IPS-20b (cell line): ENCODE data around the gene RND2.
A peak's percentile ranks its signal among the peaks of the same experiment; 100 is the strongest.
"Not testable (repeated sequence)": the region's sequence is repeated elsewhere in the genome, so short reads cannot be mapped to it uniquely, and the experiment has no call there.

Experiments
- H3K27ac ChIP-seq: one replicate; pipeline ENCODE4 v1.5.1; 2013; ENCODE audit warnings: low read length
- H3K27me3 ChIP-seq: 2 replicates; pipeline ENCODE4 v1.6.1; 2013; ENCODE audit warnings: mild to moderate bottlenecking, low read length, inconsistent platforms; ENCODE audit not compliant: insufficient read depth
- H3K36me3 ChIP-seq: 2 replicates; pipeline ENCODE4 v1.6.1; 2013; ENCODE audit warnings: low read depth, mild to moderate bottlenecking, inconsistent platforms, low read length, moderate library complexity; ENCODE audit not compliant: insufficient read depth
- H3K4me1 ChIP-seq: 2 replicates; pipeline ENCODE4 v1.6.1; 2013; ENCODE audit warnings: mild to moderate bottlenecking, control low read depth, inconsistent platforms, low read length, moderate library complexity; ENCODE audit not compliant: insufficient read depth
- H3K4me3 ChIP-seq: 2 replicates; pipeline ENCODE4 v1.5.1; 2013; ENCODE audit warnings: mild to moderate bottlenecking, low read length, inconsistent platforms
- H3K9ac ChIP-seq: 2 replicates; pipeline ENCODE4 v1.6.1; 2013; ENCODE audit warnings: low read depth, mild to moderate bottlenecking, inconsistent platforms, low read length, moderate library complexity
- H3K9me3 ChIP-seq: 2 replicates; pipeline ENCODE4 v1.6.1; 2013; ENCODE audit warnings: mild to moderate bottlenecking, low read depth, low read length, inconsistent platforms; ENCODE audit not compliant: insufficient read depth

RND2 gene

GRCh38 chr17:43033948-43034881 lies 9.2 kb downstream of the RND2 start:
- Histone ChIP-seq H3K4me1 (peaks cover 30% of the 10 kb centered on the region), H3K9ac (peak overlapping the region; percentile 70; the same call in 1 of the 2 replicates), H3K27me3 (no peaks in the 10 kb centered on the region), H3K4me3 (peak overlapping the region; percentile 44), H3K9me3 (no peaks in the 10 kb centered on the region), H3K36me3 (peaks cover 1% of the 10 kb centered on the region; the same call in 1 of the 2 replicates), H3K27ac (peak overlapping the region; percentile 22)

GRCh38 chr17:43034894-43035293 lies 9.9 kb downstream of the RND2 start:
- Histone ChIP-seq H3K9me3 (no peaks in the 10 kb centered on the region), H3K27me3 (no peaks in the 10 kb centered on the region), H3K36me3 (no peaks in the 10 kb centered on the region), H3K9ac (peak overlapping the region; percentile 70; the same call in 1 of the 2 replicates), H3K4me3 (peak overlapping the region; percentile 44), H3K4me1 (peaks cover 32% of the 10 kb centered on the region), H3K27ac (no peak overlapping the region)

GRCh38 chr17:43039646-43040045 lies 14.6 kb downstream of the RND2 start:
- Histone ChIP-seq H3K4me1 (peaks cover 49% of the 10 kb centered on the region), H3K9ac (no peak overlapping the region), H3K27me3 (no peaks in the 10 kb centered on the region), H3K9me3 (no peaks in the 10 kb centered on the region), H3K36me3 (peaks cover 5% of the 10 kb centered on the region; the same call in 1 of the 2 replicates), H3K27ac (no peak overlapping the region), H3K4me3 (no peak overlapping the region)

GRCh38 chr17:43040655-43041054 lies 15.6 kb downstream of the RND2 start:
- H3K4me1 ChIP-seq: peaks cover 39% of the 10 kb centered on the region
- H3K36me3 ChIP-seq: peaks cover 6% of the 10 kb centered on the region; the same call in 1 of the 2 replicates
- peak overlapping the region; percentile 15 for H3K27ac ChIP-seq
- no peak overlapping the region for H3K4me3 ChIP-seq
- H3K9me3 ChIP-seq: no peaks in the 10 kb centered on the region
- H3K27me3 ChIP-seq: no peaks in the 10 kb centered on the region
- H3K9ac ChIP-seq: no peak overlapping the region; the same call in none of the 2 replicates

GRCh38 chr17:43042025-43042628 lies 17.1 kb downstream of the RND2 start:
- Histone ChIP-seq H3K27ac (peak overlapping the region; percentile 72), H3K36me3 (peaks cover 11% of the 10 kb centered on the region; the same call in 1 of the 2 replicates), H3K9ac (peak overlapping the region; percentile 32; the same call in 1 of the 2 replicates)

GRCh38 chr17:43043307-43043706 lies 18.3 kb downstream of the RND2 start:
- H3K27me3 ChIP-seq: no peaks in the 10 kb centered on the region
- H3K9me3 ChIP-seq: no peaks in the 10 kb centered on the region
- H3K27ac ChIP-seq: peak overlapping the region; percentile 72
- H3K4me1 ChIP-seq: peaks cover 35% of the 10 kb centered on the region
- peak overlapping the region; percentile 32; the same call in 1 of the 2 replicates for H3K9ac ChIP-seq
- H3K36me3 ChIP-seq: peaks cover 17% of the 10 kb centered on the region; the same call in 1 of the 2 replicates
- no peak overlapping the region for H3K4me3 ChIP-seq

More at GRCh38 chr17:43042025-43042628, 17.1 kb downstream of the RND2 start:
- Histone ChIP-seq H3K27me3 (no peaks in the 10 kb centered on the region), H3K9me3 (no peaks in the 10 kb centered on the region), H3K4me1 (peaks cover 35% of the 10 kb centered on the region), H3K4me3 (peak overlapping the region; percentile 9; the same call in 1 of the 2 replicates)

GRCh38 chr17:43044024-43044423 lies 19.0 kb downstream of the RND2 start:
- H3K9ac ChIP-seq: no peak overlapping the region
- H3K36me3 ChIP-seq: peaks cover 22% of the 10 kb centered on the region; the same call in 1 of the 2 replicates
- H3K27me3 ChIP-seq: no peaks in the 10 kb centered on the region
- peaks cover 35% of the 10 kb centered on the region for H3K4me1 ChIP-seq
- no peak overlapping the region for H3K4me3 ChIP-seq
- H3K9me3 ChIP-seq: no peaks in the 10 kb centered on the region
- peak overlapping the region; percentile 1 for H3K27ac ChIP-seq

GRCh38 chr17:43051969-43052368 lies 26.9 kb downstream of the RND2 start:
- Histone ChIP-seq H3K27ac (no peak overlapping the region), H3K27me3 (no peaks in the 10 kb centered on the region), H3K4me1 (no peaks in the 10 kb centered on the region), H3K9ac (no peak overlapping the region), H3K9me3 (no peaks in the 10 kb centered on the region), H3K4me3 (no peak overlapping the region), H3K36me3 (peaks cover 80% of the 10 kb centered on the region)

- not testable (repeated sequence) for H3K9me3 ChIP-seq, H3K4me3 ChIP-seq, H3K9ac ChIP-seq, H3K27me3 ChIP-seq, H3K4me1 ChIP-seq, H3K27ac ChIP-seq
- H3K36me3 ChIP-seq: peaks cover 76% of the 10 kb centered on the region
These were observed 28.0 kb downstream of the RND2 start for GRCh38 chr17:43053008-43053407.

- H3K9ac ChIP-seq: no peak overlapping the region
- no peaks in the 10 kb centered on the region for H3K27me3 ChIP-seq
- H3K27ac ChIP-seq: no peak overlapping the region
- H3K36me3 ChIP-seq: peaks cover 57% of the 10 kb centered on the region
- no peaks in the 10 kb centered on the region for H3K4me1 ChIP-seq
- H3K4me3 ChIP-seq: no peak overlapping the region
- no peaks in the 10 kb centered on the region for H3K9me3 ChIP-seq
These were observed 31.0 kb downstream of the RND2 start for GRCh38 chr17:43056051-43056450.

- H3K4me1 ChIP-seq: peaks cover 8% of the 10 kb centered on the region; the same call in 1 of the 2 replicates
- H3K4me3 ChIP-seq: no peak overlapping the region
- H3K9me3 ChIP-seq: no peaks in the 10 kb centered on the region
- no peak overlapping the region for H3K27ac ChIP-seq
- H3K9ac ChIP-seq: peak overlapping the region; percentile 20; the same call in 1 of the 2 replicates
- H3K27me3 ChIP-seq: no peaks in the 10 kb centered on the region
- peaks cover 39% of the 10 kb centered on the region; the same call in 1 of the 2 replicates for H3K36me3 ChIP-seq
These were observed 38.1 kb downstream of the RND2 start for GRCh38 chr17:43062984-43063638.
